Cardiac septum (tissue), 1 donor: ENCODE data around the gene MRC1. TPM values are rescaled to one million over a fixed set of nuclear protein-coding genes. Genes with fewer than 3 reads are reported as not detected.
"Not testable (repeated sequence)": the region's sequence is repeated elsewhere in the genome, so short reads cannot be mapped to it uniquely, and the experiment has no call there.

Experiments used
- DNase-seq: peaks from one replicate; pipeline ENCODE4 v3.0.0-alpha.2; 2020; ENCODE audit warnings: low spot score
- intact Hi-C: fragments of 100-400 bp; cut with DNase I; formaldehyde crosslinking; loops from one replicate; pipeline ENCODE4 v1.14.0; 2022
- microRNA-seq: library from miRNA; unstranded; fragments of <30 nt; microRNA quantifications from one replicate; pipeline ENCODE4 v1.2.0, GENCODE V29; 2020
- total RNA-seq: library from RNA; stranded (reverse); fragmentation: NEBNext Ultra II Directional; extraction: Animal tissue kit (Norgen Biotek cat#: 25700); gene quantifications from one replicate; pipeline ENCODE4 v1.2.1, GENCODE V29; 2021
- donor health status: DM: no; HTN: no; CAD: no.

The MRC1 gene
- total RNA-seq, 1 donor from 2014 or later = 6.3 TPM

DNA sequence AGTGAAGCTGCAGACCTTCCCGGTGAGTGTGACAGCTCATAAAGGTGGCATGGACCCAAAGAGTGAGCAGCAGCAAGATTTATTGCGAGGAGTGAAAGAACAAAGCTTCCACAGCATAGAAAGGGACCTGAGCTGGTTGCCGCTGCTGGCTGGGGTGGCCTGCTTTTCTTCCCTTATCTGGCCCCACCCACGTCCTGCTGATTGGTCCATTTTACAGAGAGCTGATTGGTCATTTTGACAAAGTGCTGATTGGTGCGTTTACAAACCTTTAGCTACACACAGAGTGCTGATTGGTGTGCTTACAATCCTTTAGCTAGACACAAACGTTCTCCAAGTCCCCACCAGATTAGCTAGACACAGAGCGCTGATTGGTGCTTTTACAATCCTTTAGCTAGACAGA is 141.1 kb downstream of the MRC1 start:
- DNase-seq, intact Hi-C loops: not testable (repeated sequence)

DNA sequence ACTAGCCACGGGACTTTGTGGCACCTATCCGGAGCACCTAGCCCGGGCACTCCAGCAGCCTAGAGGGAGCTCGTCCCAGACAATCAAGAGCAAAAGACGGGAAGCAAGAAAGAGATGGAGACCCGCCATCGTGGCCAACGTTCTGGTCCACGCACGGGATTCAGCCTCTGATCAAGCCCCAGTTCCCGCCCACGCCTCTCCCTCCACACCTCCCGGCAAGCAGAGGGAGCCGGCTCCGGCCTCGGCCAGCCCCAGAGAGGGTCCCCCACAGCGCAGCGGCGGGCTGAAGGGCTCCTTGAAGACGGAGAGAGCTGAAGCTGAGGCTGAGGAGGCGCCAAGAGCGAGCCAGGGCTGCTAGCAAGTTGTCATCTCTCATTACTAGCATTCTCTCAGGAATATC is 141.6 kb downstream of the MRC1 start:
- no peak for DNase-seq
- intact Hi-C loops = no loop called here

DNA sequence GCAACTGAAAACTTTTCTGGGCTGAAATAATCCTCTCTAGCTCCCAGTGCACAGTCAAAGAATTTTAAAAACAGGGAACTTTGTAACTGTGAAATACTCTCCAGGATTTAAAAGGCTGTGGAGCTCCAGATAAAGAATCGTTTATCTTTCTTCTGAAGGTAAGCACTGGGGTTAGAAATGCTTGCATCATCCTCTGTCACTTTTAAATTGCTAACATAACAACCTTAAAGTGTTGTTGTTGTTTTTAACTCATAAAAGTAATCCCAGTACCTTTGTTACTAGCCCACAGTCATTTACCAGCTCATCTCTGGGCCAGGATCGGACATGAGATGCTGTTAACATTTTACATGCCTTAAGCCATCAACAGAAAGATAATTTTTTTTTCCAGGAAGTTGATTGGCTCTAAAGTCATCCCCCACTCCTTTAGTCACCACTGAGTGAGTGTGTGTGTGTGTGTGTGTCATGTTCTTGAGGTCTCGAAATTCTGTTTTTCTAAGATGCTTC is 142.8 kb downstream of the MRC1 start, which contains the start of gene SLC39A12:
SLC39A12 (plus strand) TSS at position 51 of the 504 bp plus-strand sequence. CDS start 1,359 bp downstream, outside the sequence.
- intact Hi-C loops = no loop called here
- DNase-seq = no peak

DNA sequence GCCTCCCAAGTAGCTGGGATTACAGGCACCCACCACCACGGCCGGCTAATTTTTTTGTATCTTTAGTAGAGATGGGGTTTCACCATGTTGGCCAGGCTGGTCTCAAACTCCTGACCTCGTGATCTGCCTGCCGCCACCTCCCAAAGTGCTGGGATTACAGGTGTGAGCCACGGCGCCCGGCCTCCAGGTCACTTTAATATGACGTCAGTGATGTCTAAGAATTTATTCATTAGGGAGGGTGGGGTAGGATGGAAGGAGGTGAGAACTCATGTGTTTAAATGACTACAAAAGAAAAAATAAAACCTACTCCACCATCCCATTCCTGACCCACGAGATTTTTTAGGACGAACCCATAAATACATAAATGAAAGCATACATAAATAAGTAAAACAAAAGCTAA is 145.2 kb downstream of the MRC1 start:
- intact Hi-C loops, DNase-seq: not testable (repeated sequence)

DNA sequence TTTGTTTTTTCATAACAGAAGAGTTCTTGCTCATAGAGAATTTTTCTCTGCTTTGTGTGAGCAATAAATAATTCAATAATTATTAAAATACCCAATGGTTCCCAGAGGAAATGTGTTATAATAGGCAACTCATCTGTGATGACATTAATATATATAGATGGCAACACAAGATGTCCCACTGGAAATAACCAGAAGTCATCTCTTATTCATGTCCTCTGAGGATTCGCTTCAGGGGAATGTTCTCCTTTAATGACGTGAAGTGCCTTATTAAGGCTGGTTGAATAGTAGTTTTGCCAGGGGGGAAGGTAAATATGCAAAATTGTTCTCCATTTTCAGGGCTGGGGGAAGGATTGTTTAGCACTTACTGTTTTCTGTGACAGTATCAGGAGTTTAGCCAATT is 145.7 kb downstream of the MRC1 start:
- no peak for DNase-seq
- intact Hi-C loops = no loop called here

DNA sequence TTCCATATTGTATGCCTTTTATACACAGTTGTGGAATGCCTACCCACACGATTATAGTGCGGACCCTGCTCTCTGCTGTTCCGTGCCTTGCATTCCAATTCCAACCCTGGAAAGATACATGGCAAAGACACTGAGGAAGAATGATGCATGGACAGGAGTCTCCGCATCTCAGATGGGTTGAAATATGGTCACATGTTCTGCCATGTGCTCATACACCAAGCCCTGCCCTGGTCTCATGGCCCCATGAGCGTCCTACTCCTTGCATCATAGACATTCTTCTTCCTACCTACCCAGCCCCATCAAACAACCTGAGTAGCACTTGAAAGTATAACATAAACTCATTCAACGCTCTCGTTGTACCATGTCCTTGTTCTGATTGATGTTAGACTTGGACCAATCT is 148.9 kb downstream of the MRC1 start:
- intact Hi-C loops = no loop called here
- no peak for DNase-seq

DNA sequence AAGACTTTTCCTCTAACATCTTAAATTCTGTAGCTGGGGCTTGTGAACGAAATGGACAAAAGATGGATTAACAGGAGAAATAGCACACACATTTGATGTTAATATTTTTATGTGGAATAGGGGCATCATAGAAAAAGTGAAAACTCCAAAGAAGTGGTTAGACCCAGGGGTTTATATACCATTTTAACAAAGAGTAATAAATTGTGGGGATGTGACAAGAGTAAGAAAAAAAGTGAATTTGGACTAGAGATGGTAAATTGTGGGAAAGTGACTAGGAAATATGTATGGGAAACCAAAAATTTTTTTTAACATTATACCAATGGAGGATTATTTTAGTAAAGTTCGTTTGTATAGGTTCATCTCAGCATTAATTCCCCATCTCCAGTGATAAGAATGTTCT is 150.7 kb downstream of the MRC1 start:
- DNase-seq = no peak
- intact Hi-C loops = loop anchor here (2.0 kb wide), 1 partner anchor 19 kb away; no protein-coding TSS in a partner anchor

Small RNA genes within 50 kb of the gene (microRNA-seq; reads per million reads assigned to microRNA genes)
- gene MIR511 = 8.5 reads per million, percentile 20 among the genes with 10 or more reads in this experiment

Other genes starting within 250 kb of the MRC1 start
- gene HACD1, start 192.0 kb upstream of the MRC1 start, total RNA-seq = 213 TPM
- gene STAM, start 165.2 kb upstream of the MRC1 start, total RNA-seq = 40.8 TPM
- gene TMEM236, start 57.1 kb upstream of the MRC1 start, total RNA-seq = 0.54 TPM
- not detected for gene SLC39A12, start 142.6 kb downstream of the MRC1 start, total RNA-seq